Measurements from ENCODE around the gene COLQ.

Gene COLQ

DNA sequence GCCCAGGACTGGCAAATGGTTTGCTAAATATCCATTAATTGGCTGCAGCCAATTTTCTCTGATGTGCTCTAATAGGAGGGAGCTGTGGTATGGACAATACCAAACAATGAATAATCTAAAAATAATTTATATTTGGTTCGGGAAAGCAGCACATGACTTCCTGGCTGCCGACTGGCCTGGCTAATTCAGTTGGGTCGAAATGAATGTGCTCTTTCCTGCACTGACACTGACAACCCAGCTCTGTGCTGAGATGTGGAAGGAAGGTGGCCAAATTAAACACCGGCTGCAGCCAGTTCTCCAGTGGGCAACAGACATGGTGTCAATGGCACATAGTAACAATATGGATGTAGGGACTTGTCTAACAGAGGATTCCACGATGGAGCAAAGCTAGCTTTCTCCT, 21.1 kb upstream of the COLQ start:
- no peak for ATAC-seq
- TF ChIP-seq ZFP3 (CRISPR knock-in tag; IDR thresholded peaks at IDR 0.05) = no peak
- no peak for TF ChIP-seq OSR1 (CRISPR knock-in tag; IDR thresholded peaks at IDR 0.05)
- no peak for TF ChIP-seq ESRRG (CRISPR knock-in tag; IDR thresholded peaks at IDR 0.05)
- no peak for TF ChIP-seq ARNTL (CRISPR knock-in tag; IDR thresholded peaks at IDR 0.05; ENCODE audit: borderline replicate concordance, low read depth)
- TF ChIP-seq PPARA (CRISPR knock-in tag; IDR thresholded peaks at IDR 0.05; ENCODE audit: borderline replicate concordance) = no peak
- no peak for TF ChIP-seq BACH2 (CRISPR knock-in tag; IDR thresholded peaks at IDR 0.05; ENCODE audit: borderline replicate concordance)
- no peak for TF ChIP-seq ISL1 (CRISPR knock-in tag; IDR thresholded peaks at IDR 0.05)
- TF ChIP-seq, protein P1, sequence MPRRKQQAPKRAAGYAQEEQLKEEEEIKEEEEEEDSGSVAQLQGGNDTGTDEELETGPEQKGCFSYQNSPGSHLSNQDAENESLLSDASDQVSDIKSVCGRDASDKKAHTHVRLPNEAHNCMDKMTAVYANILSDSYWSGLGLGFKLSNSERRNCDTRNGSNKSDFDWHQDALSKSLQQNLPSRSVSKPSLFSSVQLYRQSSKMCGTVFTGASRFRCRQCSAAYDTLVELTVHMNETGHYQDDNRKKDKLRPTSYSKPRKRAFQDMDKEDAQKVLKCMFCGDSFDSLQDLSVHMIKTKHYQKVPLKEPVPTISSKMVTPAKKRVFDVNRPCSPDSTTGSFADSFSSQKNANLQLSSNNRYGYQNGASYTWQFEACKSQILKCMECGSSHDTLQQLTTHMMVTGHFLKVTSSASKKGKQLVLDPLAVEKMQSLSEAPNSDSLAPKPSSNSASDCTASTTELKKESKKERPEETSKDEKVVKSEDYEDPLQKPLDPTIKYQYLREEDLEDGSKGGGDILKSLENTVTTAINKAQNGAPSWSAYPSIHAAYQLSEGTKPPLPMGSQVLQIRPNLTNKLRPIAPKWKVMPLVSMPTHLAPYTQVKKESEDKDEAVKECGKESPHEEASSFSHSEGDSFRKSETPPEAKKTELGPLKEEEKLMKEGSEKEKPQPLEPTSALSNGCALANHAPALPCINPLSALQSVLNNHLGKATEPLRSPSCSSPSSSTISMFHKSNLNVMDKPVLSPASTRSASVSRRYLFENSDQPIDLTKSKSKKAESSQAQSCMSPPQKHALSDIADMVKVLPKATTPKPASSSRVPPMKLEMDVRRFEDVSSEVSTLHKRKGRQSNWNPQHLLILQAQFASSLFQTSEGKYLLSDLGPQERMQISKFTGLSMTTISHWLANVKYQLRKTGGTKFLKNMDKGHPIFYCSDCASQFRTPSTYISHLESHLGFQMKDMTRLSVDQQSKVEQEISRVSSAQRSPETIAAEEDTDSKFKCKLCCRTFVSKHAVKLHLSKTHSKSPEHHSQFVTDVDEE (CRISPR knock-in tag; IDR thresholded peaks at IDR 0.05) = no peak
- TF ChIP-seq POU6F1 (CRISPR knock-in tag; IDR thresholded peaks at IDR 0.05; ENCODE audit: borderline replicate concordance, low read depth) = no peak
- TF ChIP-seq, protein P2, sequence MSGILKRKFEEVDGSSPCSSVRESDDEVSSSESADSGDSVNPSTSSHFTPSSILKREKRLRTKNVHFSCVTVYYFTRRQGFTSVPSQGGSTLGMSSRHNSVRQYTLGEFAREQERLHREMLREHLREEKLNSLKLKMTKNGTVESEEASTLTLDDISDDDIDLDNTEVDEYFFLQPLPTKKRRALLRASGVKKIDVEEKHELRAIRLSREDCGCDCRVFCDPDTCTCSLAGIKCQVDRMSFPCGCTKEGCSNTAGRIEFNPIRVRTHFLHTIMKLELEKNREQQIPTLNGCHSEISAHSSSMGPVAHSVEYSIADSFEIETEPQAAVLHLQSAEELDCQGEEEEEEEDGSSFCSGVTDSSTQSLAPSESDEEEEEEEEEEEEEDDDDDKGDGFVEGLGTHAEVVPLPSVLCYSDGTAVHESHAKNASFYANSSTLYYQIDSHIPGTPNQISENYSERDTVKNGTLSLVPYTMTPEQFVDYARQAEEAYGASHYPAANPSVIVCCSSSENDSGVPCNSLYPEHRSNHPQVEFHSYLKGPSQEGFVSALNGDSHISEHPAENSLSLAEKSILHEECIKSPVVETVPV (CRISPR knock-in tag; IDR thresholded peaks at IDR 0.05) = no peak
- no peak for TF ChIP-seq PATZ1 (CRISPR knock-in tag; IDR thresholded peaks at IDR 0.05; ENCODE audit: borderline replicate concordance)
- no peak for TF ChIP-seq CSDC2 (CRISPR knock-in tag; IDR thresholded peaks at IDR 0.05)
- TF ChIP-seq, protein P3, sequence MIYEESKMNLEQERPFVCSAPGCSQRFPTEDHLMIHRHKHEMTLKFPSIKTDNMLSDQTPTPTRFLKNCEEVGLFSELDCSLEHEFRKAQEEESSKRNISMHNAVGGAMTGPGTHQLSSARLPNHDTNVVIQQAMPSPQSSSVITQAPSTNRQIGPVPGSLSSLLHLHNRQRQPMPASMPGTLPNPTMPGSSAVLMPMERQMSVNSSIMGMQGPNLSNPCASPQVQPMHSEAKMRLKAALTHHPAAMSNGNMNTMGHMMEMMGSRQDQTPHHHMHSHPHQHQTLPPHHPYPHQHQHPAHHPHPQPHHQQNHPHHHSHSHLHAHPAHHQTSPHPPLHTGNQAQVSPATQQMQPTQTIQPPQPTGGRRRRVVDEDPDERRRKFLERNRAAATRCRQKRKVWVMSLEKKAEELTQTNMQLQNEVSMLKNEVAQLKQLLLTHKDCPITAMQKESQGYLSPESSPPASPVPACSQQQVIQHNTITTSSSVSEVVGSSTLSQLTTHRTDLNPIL (CRISPR knock-in tag; IDR thresholded peaks at IDR 0.05; ENCODE audit: low read depth) = no peak
- TF ChIP-seq ZNF70 (CRISPR knock-in tag; IDR thresholded peaks at IDR 0.05) = no peak

DNA sequence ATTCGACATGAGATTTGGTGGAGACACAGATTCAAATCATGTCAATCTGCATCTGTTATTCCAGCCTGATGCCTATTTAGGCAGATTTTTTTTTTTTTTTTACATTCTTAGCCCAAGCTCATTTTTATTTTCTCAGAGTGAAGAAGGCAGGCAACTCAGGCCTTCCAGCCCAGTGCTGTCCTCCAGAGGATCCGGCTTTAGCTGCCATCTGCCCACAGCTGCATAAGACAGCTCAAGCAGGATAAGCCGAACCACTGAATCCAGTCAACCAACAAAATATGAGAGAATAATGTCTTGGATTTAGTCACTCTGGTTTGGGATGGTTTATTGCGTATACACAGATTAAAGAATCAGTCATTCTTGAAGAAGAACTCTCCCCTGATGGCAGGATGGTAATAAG, 19.9 kb upstream of the COLQ start:
- ATAC-seq = no peak
- TF ChIP-seq ZNF70 (CRISPR knock-in tag; IDR thresholded peaks at IDR 0.05) (no peak), POU6F1 (CRISPR knock-in tag; IDR thresholded peaks at IDR 0.05; ENCODE audit: borderline replicate concordance, low read depth) (no peak), ZNF8 (CRISPR knock-in tag; IDR thresholded peaks at IDR 0.05) (no peak)
- TF ChIP-seq, protein P1 (CRISPR knock-in tag; IDR thresholded peaks at IDR 0.05) = no peak
